ENCODE results near the gene CPAMD8.

CPAMD8 gene

GRCh38 chr19:16912780-16913179 is 113.8 kb downstream of the CPAMD8 start:
- DNase-seq = no peak

GRCh38 chr19:16911046-16911445 is 115.6 kb downstream of the CPAMD8 start:
- DNase-seq = no peak

DNA sequence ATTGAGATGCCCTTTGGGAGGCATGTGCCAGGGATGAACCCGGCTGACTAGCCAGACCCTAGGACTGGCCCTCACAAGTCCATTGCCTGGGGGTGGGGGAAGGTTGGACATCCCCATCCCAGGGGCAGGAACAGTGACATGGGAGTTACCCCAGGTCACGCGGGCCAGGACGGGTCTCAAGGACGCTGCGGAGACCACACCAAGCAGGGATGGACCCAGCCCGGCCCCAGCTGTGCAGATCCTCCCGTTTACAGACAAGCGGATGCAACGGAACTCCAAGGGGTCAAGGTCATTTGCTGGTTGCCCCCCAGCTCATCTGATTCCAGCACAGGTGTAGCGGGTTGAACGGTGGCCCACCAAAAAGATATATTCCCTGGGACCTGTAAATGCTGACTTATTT is 117.9 kb downstream of the CPAMD8 start:
- DNase-seq = no peak

DNA sequence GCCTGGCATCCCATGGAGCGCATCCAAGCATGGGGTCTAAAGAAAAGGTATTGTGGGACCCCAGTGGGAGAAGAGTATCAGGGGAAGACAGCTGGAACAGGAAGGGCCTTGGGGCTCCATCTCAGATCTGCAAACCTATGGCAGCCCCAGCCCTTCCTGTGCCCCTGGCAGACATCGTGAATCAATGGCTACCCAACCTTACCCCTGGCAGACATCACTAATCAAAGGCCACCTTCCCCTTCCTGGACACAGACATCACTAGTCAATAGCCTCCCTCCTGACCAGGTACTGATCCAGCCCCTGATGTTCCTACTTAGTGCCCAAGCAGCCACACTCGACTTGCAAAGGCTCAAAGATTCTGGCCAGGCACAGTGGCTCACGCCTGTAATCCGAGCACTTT is 122.0 kb downstream of the CPAMD8 start:
- no peak for DNase-seq

DNA sequence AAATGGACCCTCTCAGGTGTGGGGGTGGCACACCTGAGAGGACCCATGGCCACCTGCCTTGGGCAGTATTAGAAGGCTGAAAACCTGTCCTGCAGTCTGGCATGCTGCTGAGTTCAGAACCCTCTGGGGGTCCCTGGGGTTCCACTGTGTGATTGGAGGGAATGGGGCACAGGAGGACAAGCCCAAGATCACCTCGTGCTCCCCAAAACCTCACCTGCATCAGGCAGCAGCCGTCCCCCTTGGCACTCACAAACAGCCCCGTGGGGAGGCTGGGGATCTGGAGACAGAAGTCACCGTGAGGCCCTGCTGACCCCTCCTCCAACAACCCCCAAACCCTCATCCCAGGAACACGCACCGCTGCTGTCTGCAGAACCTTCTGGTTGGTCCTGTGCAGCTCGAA is 123.3 kb downstream of the CPAMD8 start:
- no peak for DNase-seq

DNA sequence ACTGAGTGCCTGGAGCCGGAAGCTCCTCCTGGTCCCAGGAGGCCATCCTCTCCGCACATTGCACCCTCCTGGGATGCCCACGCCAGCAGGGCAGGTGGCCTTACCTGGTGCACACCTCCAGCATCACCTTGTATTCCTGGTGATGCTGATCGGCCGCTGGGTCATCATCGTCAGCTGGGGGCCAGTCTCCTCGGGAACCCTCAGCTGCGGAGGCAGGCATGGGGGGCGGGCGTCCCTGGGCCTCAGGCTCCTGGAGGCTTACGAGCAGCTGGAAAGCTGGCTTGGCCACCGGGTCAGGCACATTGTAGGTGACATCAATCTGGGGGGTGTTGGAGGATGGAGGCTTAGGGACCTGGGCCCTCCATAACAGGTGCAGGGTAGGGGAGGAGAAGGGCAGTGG is 124.1 kb downstream of the CPAMD8 start:
- no peak for DNase-seq

GRCh38 chr19:16901491-16902175 is 125.0 kb downstream of the CPAMD8 start:
- no peak for DNase-seq

- no peak for DNase-seq
Measured at GRCh38 chr19:16899566-16900075, 127.0 kb downstream of the CPAMD8 start.

- no peak for DNase-seq
Measured at GRCh38 chr19:16898361-16899015, 128.1 kb downstream of the CPAMD8 start.

DNA sequence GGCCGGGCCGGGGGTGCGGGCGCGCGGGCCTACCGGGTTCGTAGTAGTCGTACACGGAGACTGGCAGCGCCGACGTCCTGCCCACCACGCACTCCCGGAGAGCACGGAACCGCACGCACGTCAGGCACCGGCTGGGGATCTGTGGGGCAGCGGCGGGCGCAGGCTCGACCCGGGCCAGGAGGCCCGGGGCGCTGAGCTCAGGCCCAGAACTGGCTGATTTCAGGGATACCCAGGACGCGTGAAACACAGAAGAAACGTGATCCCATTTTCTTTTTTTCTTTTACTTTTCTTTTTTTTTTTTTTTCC is 128.8 kb downstream of the CPAMD8 start:
- DNase-seq = no peak

DNA sequence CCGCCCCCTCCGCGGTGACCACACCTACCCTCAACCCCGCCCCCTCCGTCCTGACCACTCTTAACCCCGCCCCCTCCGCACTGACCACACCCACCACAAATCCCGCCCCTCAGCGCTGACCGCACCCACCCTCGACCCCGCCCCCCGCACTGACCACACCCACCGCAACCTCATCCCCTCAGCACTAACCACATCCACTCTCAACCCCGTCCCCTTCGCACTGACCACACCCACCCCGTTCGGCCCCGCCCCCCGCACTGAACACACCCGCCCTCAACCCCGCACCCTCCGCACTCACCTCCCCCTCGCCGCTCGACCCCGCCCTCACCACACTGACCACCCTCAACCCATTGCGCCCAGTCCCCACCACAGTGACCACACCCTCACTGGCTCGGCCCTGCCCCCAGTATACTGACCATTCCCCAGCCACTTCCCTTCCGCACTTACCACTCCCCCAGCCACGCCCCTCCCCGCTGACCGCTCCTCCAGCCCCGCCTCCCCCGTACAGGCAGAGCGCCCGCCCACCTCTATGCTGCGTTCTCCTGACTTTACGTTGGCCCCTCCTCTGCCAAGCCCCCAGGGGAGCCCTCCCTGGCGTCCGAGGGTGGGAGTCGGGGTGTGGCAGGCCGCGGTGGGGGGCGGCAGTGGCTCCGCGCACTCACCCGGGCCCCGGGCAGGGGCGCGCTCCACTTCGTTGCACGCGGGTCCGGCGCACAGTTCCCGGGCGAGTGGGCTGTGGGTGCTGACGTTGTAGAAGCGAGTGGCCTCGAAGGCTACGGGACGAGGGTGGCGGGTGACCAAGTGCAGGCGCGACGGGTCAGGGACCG is 129.4 kb downstream of the CPAMD8 start:
- peak; percentile 56 for DNase-seq

- no peak for DNase-seq
Measured at GRCh38 chr19:16896146-16897028, 130.2 kb downstream of the CPAMD8 start.

- no peak for DNase-seq
Measured at GRCh38 chr19:16895467-16896145, 131.0 kb downstream of the CPAMD8 start.

DNA sequence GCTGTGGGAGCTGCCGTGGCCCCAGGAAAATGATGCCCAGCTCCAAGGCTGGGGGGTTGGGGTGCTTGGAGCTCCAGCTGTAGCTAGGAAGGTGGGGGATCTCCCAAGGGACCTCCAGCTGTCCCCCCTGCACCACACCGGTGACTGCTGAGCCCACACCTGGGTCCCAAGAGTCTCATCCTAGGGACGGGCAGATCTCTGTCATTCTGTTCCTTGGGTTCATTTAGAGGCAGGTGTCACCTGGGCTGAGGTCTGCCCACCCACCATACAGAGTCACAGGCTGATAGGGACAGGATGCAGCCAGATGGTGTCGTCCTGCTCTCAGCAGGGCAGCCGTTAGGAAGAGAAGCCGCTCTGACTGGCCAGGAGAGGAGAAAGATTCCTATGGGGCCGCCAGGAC is 132.5 kb downstream of the CPAMD8 start:
- DNase-seq = no peak

- no peak for DNase-seq
Measured at GRCh38 chr19:16893686-16893989, 133.0 kb downstream of the CPAMD8 start.

GRCh38 chr19:16892868-16893685 is 133.5 kb downstream of the CPAMD8 start:
- no peak for DNase-seq

GRCh38 chr19:16892436-16892835 is 134.2 kb downstream of the CPAMD8 start:
- no peak for DNase-seq

DNA sequence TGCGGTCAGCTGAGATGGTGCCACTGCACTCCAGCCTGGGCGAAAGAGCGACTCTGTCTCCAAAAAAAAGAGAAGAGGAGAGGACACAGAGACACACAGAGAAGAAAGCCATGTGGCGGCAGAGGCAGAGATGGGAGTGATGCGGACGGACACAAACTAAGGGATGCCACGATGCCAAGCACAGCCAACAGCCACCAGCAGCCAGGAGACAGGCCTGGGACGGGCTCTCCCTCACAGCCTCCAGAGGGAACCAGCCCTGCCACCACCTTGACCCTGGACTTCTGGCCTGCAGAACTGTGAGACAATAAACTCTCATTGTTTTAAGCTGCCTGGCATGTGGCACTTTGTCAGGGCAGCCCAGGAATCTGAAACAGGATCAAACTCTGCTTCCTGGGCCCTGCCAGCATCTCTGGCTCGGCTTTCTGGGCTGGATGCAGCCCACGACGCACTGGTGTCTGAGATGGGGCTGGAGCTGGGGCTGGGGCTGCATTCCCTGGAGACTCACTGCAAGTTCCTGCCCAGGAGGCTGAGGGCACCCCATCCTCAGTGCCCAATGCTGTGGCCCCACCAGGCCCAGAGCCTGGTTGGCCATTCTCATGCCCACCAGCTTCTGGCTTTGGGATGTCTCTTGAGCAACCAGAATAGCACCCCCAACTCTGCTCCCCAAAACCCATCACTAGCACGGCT is 134.8 kb downstream of the CPAMD8 start:
- DNase-seq = no peak

DNA sequence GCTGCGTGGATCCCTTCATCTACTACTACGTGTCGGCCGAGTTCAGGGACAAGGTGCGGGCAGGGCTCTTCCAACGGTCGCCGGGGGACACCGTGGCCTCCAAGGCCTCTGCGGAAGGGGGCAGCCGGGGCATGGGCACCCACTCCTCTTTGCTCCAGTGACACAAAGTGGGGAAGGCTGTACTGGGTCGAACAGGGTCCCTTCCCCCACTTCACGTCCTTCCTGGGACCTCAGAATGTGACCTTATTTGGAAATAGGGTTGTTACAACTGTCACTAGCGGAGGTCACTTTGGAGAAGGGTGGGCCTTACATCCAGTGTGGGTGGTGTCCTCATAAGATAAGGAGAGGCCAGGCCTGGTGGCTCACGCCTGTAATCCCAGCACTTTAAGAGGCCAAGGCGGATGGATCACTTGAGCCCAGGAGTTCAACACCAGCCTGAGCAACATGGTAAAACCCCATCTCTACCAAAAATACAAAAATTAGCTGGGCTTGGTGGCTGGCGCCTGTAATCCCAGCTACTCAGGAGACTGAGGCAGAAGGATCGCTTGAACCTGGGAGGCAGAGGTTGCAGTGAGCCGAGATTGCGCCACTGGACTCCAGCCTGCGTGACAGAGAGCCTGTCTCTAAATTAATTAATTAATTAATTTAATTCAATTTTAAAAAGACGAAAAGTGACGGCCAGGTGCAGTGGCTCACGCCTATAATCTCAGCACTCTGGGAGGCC is 136.0 kb downstream of the CPAMD8 start:
- no peak for DNase-seq

GRCh38 chr19:16889883-16890460 is 136.6 kb downstream of the CPAMD8 start:
- no peak for DNase-seq

All from CD4-positive, alpha-beta T cell treated with Interleukin-4 for 4 hours (primary cell).